Renal cortex interstitium (tissue), 15 donors: ENCODE data around the gene PMVK. TPM values are rescaled to one million over a fixed set of nuclear protein-coding genes. Genes with fewer than 3 reads are reported as not detected.
"Not testable (repeated sequence)": the region's sequence is repeated elsewhere in the genome, so short reads cannot be mapped to it uniquely, and the experiment has no call there.

Source experiments
- DNase-seq, 11 donors: peaks; one replicate each; pipeline ENCODE4 v3.0.0-alpha.2; 2013; ENCODE audit warnings: low read depth in 9 of 11, low spot score in 4 of 11; ENCODE audit errors: extremely low read depth in 1 of 11
- long read RNA-seq, 16 experiments: transcript quantifications; one replicate each; lab custom pipeline, GENCODE V29; 2026
- polyA plus RNA-seq, 3 donors: library from polyadenylated mRNA; unstranded; fragments of 120-200 nt; gene quantifications; one replicate each; pipeline ENCODE4 v1.2.1, GENCODE V29; 2013; ENCODE audit not compliant: insufficient read length in 3 of 3

Gene PMVK
- 10 to 100 TPM; 37.9 to 48.3 (median 40.7) TPM for polyA plus RNA-seq
- long read RNA-seq, donor 1, transcript PMVK-201 (5 exons, 1,280 nt), result major isoform, 19 of 36 reads
- long read RNA-seq, donor 1, partial matches to known transcripts, result 17 of 36 reads
- long read RNA-seq, donor 1, other reads (novel, unspliced or antisense), result 0 of 36 reads
- long read RNA-seq, donor 2, transcript PMVK-201 (5 exons, 1,280 nt), result major isoform, 23 of 23 reads
- long read RNA-seq, donor 2, partial matches to known transcripts, result 0 of 23 reads
- long read RNA-seq, donor 2, other reads (novel, unspliced or antisense), result 0 of 23 reads
- long read RNA-seq, donor 3, transcript PMVK-201 (5 exons, 1,280 nt), result major isoform, 35 of 94 reads
- long read RNA-seq, donor 3, partial matches to known transcripts, result 59 of 94 reads
- long read RNA-seq, donor 3, other reads (novel, unspliced or antisense), result 0 of 94 reads
- long read RNA-seq, donor 4, transcript PMVK-201 (5 exons, 1,280 nt), result major isoform, 40 of 90 reads
- long read RNA-seq, donor 4, partial matches to known transcripts, result 50 of 90 reads
- long read RNA-seq, donor 4, other reads (novel, unspliced or antisense), result 0 of 90 reads
- long read RNA-seq, donor 5, result 0 reads
- long read RNA-seq, donor 6, transcript PMVK-201 (5 exons, 1,280 nt), result major isoform, 19 of 32 reads
- long read RNA-seq, donor 6, partial matches to known transcripts, result 13 of 32 reads
- long read RNA-seq, donor 6, other reads (novel, unspliced or antisense), result 0 of 32 reads
- long read RNA-seq, donor 7, transcript PMVK-201 (5 exons, 1,280 nt), result major isoform, 47 of 59 reads
- long read RNA-seq, donor 7, partial matches to known transcripts, result 12 of 59 reads
- long read RNA-seq, donor 7, other reads (novel, unspliced or antisense), result 0 of 59 reads
- long read RNA-seq, donor 8, transcript PMVK-201 (5 exons, 1,280 nt), result major isoform, 58 of 152 reads
- long read RNA-seq, donor 8, partial matches to known transcripts, result 94 of 152 reads
- long read RNA-seq, donor 8, other reads (novel, unspliced or antisense), result 0 of 152 reads
- long read RNA-seq, donor 9, transcript PMVK-201 (5 exons, 1,280 nt), result major isoform, 30 of 87 reads
- long read RNA-seq, donor 9, partial matches to known transcripts, result 57 of 87 reads
- long read RNA-seq, donor 9, other reads (novel, unspliced or antisense), result 0 of 87 reads
- long read RNA-seq, donor 10, transcript PMVK-201 (5 exons, 1,280 nt), result major isoform, 33 of 96 reads
- long read RNA-seq, donor 10, partial matches to known transcripts, result 63 of 96 reads
- long read RNA-seq, donor 10, other reads (novel, unspliced or antisense), result 0 of 96 reads
- long read RNA-seq, donor 11, transcript PMVK-201 (5 exons, 1,280 nt), result major isoform, 16 of 56 reads
- long read RNA-seq, donor 11, partial matches to known transcripts, result 40 of 56 reads
- long read RNA-seq, donor 11, other reads (novel, unspliced or antisense), result 0 of 56 reads
- long read RNA-seq, donor 12, transcript PMVK-201 (5 exons, 1,280 nt), result major isoform, 13 of 22 reads
- long read RNA-seq, donor 12, partial matches to known transcripts, result 9 of 22 reads
- long read RNA-seq, donor 12, other reads (novel, unspliced or antisense), result 0 of 22 reads
- long read RNA-seq, donor 13, transcript PMVK-201 (5 exons, 1,280 nt), result major isoform, 45 of 45 reads
- long read RNA-seq, donor 13, partial matches to known transcripts, result 0 of 45 reads
- long read RNA-seq, donor 13, other reads (novel, unspliced or antisense), result 0 of 45 reads
- long read RNA-seq, donor 14, transcript PMVK-201 (5 exons, 1,280 nt), result major isoform, 29 of 67 reads
- long read RNA-seq, donor 14, partial matches to known transcripts, result 38 of 67 reads
- long read RNA-seq, donor 14, other reads (novel, unspliced or antisense), result 0 of 67 reads
- long read RNA-seq, donor 15, transcript PMVK-201 (5 exons, 1,280 nt), result major isoform, 11 of 32 reads
- long read RNA-seq, donor 15, partial matches to known transcripts, result 21 of 32 reads
- long read RNA-seq, donor 15, other reads (novel, unspliced or antisense), result 0 of 32 reads
- long read RNA-seq, donor 16, transcript PMVK-201 (5 exons, 1,280 nt), result major isoform, 92 of 210 reads
- long read RNA-seq, donor 16, partial matches to known transcripts, result 118 of 210 reads
- long read RNA-seq, donor 16, other reads (novel, unspliced or antisense), result 0 of 210 reads

GRCh38 chr1:154936555-154937084 is at the start of gene PMVK:
PMVK (minus strand) TSS chr1:154936719; CDS start chr1:154936685, 34 bp downstream.
- DNase-seq, result peak; percentile 86 to 99 (median 95)

GRCh38 chr1:154983776-154984466 is 47.4 kb upstream of the PMVK start:
- no peak for DNase-seq

GRCh38 chr1:154982897-154983648 is 46.6 kb upstream of the PMVK start, which contains the start of gene FLAD1:
FLAD1 (plus strand) TSS chr1:154983344; CDS start chr1:154983695, 351 bp downstream.
- peak; percentile 96 to 100 (median 99) for DNase-seq

- DNase-seq, result no peak
Observed at GRCh38 chr1:154982341-154982740, 45.8 kb upstream of the PMVK start.

- DNase-seq, result no peak
Observed at GRCh38 chr1:154978360-154978759, 41.8 kb upstream of the PMVK start.

GRCh38 chr1:154977762-154978161 is 41.2 kb upstream of the PMVK start:
- DNase-seq, result not testable (repeated sequence)

- DNase-seq, result peak in 1 of 11 donors; percentile 42
Observed at GRCh38 chr1:154975409-154976059, 39.0 kb upstream of the PMVK start.

GRCh38 chr1:154974808-154975408 is 38.4 kb upstream of the PMVK start:
- peak; percentile 90 to 100 (median 96) for DNase-seq

- DNase-seq, result peak; percentile 98 to 100 (median 99)
Observed at GRCh38 chr1:154974102-154974807, 37.7 kb upstream of the PMVK start, which contains the start of gene CKS1B. CKS1B (plus strand) TSS chr1:154974681; CDS start chr1:154974746, 65 bp downstream.

- peak in 10 of 11 donors; percentile 83 to 96 (median 92) for DNase-seq
Observed at GRCh38 chr1:154973344-154974101, 37.0 kb upstream of the PMVK start.

- DNase-seq, result peak in 1 of 11 donors; percentile 27
Observed at GRCh38 chr1:154972517-154973343, 36.2 kb upstream of the PMVK start.

GRCh38 chr1:154972213-154972516 is 35.6 kb upstream of the PMVK start:
- no peak for DNase-seq
